HFFc6 (cell line): ENCODE data around the gene CEP57L1. TPM values are rescaled to one million over a fixed set of nuclear protein-coding genes. Genes with fewer than 3 reads are reported as not detected.

Experiments used
- DNase-seq: peaks from one replicate; pipeline ENCODE4 v3.0.0-alpha.2; 2018
- H3K27ac Mint-ChIP-seq: 2 replicates; pipeline ENCODE4 v1.8.0; 2020; ENCODE audit warnings: mild to moderate bottlenecking, mixed read lengths
- H3K27me3 Mint-ChIP-seq: 2 replicates; pipeline ENCODE4 v1.8.0; 2021; ENCODE audit warnings: mild to moderate bottlenecking, moderate library complexity, mixed read lengths; ENCODE audit not compliant: insufficient read depth
- H3K36me3 Mint-ChIP-seq: 2 replicates; pipeline ENCODE4 v1.8.0; 2021; ENCODE audit warnings: low read depth, mixed read lengths
- H3K4me1 Mint-ChIP-seq: 2 replicates; pipeline ENCODE4 v1.8.0; 2020; ENCODE audit warnings: low read depth, mixed read lengths
- H3K4me3 Mint-ChIP-seq: 2 replicates; pipeline ENCODE4 v1.8.0; 2020; ENCODE audit warnings: mild to moderate bottlenecking, moderate library complexity, mixed read lengths
- H3K9me3 Mint-ChIP-seq: 2 replicates; pipeline ENCODE4 v1.8.0; 2020; ENCODE audit warnings: mild to moderate bottlenecking, mixed read lengths
- CTCF ChIP-seq: fragments of 200-600 bp; sonication (generic); IDR thresholded peaks from 2 replicates; pipeline ENCODE4 v1.5.0; 2021; ENCODE audit warnings: antibody characterized with exemption, mild to moderate bottlenecking
- total RNA-seq, 6 experiments: library from RNA; stranded (reverse); fragmentation: NEBNext Ultra II Directional; extraction: Animal tissue kit (Norgen Biotek cat#: 25700); gene quantifications; 2 replicates in 1 of 6; 3 replicates in 5 of 6; pipeline ENCODE4 v1.2.3, GENCODE V29; 2021

CEP57L1 gene
- total RNA-seq, 6 experiments from 2014 or later = 16.3 to 24.9 (median 21.6) TPM

- Mint-ChIP-seq H3K4me3 (no peak overlapping the region), H3K4me1 (peaks cover 31% of the 10 kb centered on the region), H3K36me3 (no peaks in the 10 kb centered on the region), H3K27me3 (no peaks in the 10 kb centered on the region), H3K9me3 (no peaks in the 10 kb centered on the region), H3K27ac (no peak overlapping the region)
- TF ChIP-seq CTCF = no peak
- no peak for DNase-seq
Observed at GRCh38 chr6:109056661-109057060, 38.6 kb upstream of the CEP57L1 start.

DNA sequence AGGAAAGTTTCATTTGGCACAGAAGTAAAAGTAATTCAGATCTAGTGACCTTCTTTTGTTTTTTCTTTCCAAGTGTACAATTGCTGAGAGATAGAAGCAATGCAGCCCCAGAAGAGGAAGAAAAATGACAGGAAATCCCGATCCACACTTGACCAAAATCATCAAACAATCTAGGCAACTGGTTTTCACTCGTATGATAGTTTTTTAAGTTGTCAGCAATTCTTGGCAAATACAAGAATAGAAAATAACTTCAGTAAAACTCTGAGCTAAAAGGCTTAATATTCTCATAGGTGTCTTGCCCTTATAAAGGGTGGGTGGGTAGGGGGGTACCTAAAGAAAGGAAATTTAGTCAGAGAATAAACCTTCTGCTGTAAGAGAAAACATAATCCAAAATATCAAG is 36.7 kb upstream of the CEP57L1 start:
- Mint-ChIP-seq H3K27ac (no peak overlapping the region), H3K9me3 (no peaks in the 10 kb centered on the region), H3K4me3 (no peak overlapping the region), H3K27me3 (no peaks in the 10 kb centered on the region), H3K36me3 (no peaks in the 10 kb centered on the region), H3K4me1 (peaks cover 31% of the 10 kb centered on the region)
- DNase-seq = no peak
- TF ChIP-seq CTCF = no peak

DNA sequence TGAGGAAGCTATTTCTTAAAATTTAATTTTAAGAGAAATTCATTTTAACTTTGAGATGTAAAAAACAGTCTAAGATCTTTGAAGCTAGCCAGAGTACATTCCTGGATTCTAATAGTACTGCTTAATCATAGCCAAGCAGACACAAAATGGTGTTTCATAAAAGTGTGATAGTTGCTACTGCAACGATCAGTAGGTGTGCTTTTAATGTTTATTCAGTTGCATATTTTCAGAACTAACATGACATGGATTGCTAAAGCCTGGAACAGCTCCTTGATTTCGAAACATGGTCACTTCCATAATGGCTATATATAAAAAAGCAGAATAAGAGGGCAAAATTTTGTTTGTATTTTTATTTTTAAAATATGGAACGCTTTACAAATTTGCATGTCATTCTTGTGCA is 36.2 kb upstream of the CEP57L1 start:
- no peak overlapping the region for H3K4me3 Mint-ChIP-seq
- H3K9me3 Mint-ChIP-seq = no peaks in the 10 kb centered on the region
- no peak for DNase-seq
- peaks cover 31% of the 10 kb centered on the region for H3K4me1 Mint-ChIP-seq
- TF ChIP-seq CTCF = no peak
- H3K36me3 Mint-ChIP-seq = no peaks in the 10 kb centered on the region
- H3K27ac Mint-ChIP-seq = no peak overlapping the region
- no peaks in the 10 kb centered on the region for H3K27me3 Mint-ChIP-seq

DNA sequence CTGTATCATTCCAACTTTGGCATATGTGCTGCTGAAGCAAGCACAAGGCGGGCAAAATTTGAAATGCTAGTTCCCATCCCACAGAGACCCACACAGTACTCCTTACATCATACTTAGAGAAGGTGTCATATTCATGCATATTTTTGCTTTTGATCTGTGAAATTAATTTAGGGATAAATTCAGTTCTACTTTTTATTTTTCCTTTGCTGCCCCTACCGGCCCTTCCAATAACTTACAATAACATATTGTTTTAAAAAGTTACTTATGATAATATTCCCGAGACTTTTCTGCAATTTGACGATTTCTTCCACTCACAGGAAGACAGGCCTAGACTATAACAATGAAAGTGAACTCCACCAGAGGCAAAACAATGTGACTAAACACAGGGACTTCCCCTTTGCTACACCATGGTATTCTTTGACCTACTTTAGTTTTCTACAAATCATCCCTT is 35.7 kb upstream of the CEP57L1 start:
- no peak for DNase-seq
- TF ChIP-seq CTCF = peak; percentile 68
- Mint-ChIP-seq H3K36me3 (no peaks in the 10 kb centered on the region), H3K9me3 (no peaks in the 10 kb centered on the region), H3K27me3 (no peaks in the 10 kb centered on the region), H3K4me1 (peaks cover 31% of the 10 kb centered on the region), H3K27ac (0 out of 2 replicates have a peak overlapping the region, but pooled peaks have one; percentile 3), H3K4me3 (no peak overlapping the region)

GRCh38 chr6:109060571-109060970 is 34.7 kb upstream of the CEP57L1 start:
- Mint-ChIP-seq H3K36me3 (no peaks in the 10 kb centered on the region), H3K27me3 (no peaks in the 10 kb centered on the region), H3K27ac (no peak overlapping the region), H3K4me1 (peaks cover 31% of the 10 kb centered on the region), H3K9me3 (no peaks in the 10 kb centered on the region), H3K4me3 (no peak overlapping the region)
- no peak for DNase-seq
- no peak for TF ChIP-seq CTCF

DNA sequence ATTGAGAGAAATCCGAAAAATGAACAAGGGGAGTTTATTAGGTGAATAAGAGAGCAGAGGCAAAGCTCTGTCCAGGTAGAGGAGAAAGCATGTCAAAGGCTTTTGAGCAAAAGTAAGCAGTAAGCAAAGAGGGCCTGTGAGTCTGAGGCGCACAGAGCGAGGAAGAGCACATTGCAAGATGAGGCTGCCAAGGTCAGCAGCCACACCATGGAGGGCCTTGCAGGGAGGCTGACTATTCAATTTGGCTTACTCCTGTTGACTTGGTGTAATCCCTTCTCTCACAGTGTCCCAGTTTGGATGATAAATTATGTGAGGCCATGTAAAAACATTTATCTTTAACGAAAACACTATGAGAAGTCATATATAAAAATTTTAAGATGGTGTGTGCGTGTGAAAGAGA is 33.1 kb upstream of the CEP57L1 start:
- Mint-ChIP-seq H3K9me3 (no peaks in the 10 kb centered on the region), H3K27ac (no peak overlapping the region), H3K27me3 (no peaks in the 10 kb centered on the region), H3K36me3 (no peaks in the 10 kb centered on the region), H3K4me1 (peaks cover 23% of the 10 kb centered on the region), H3K4me3 (no peak overlapping the region)
- no peak for TF ChIP-seq CTCF
- DNase-seq = no peak
